H1 (cell line): ENCODE results near the gene FNIP2. TPM values are rescaled to one million over a fixed set of nuclear protein-coding genes. Genes with fewer than 3 reads are reported as not detected.

Experiments
- CTCF ChIA-PET: fragments of 300-600 bp; sonication (Branson Sonifier 250); formaldehyde crosslinking; loops from one replicate; lab custom pipeline; 2021; ENCODE audit not compliant: partially characterized antibody; lab: Charles Lee
- POLR2A ChIA-PET: fragments of 300-600 bp; sonication (Branson Sonifier 250); formaldehyde crosslinking; loops from one replicate; lab custom pipeline; 2021; ENCODE audit warnings: inconsistent platforms; ENCODE audit not compliant: partially characterized antibody; lab: Charles Lee
- DNase-seq, 2 experiments: peaks; one replicate each; pipeline versions ENCODE4 v3.0.0 to v3.0.0-alpha.2; 2010 to 2022; ENCODE audit warnings: low spot score in 2 of 2, low read depth in 1 of 2, mixed read lengths in 1 of 2
- FAIRE-seq: peaks from 2 replicates; lab custom pipeline; 2011; peaks lifted over from hg19 to GRCh38; lab: Jason Lieb, UNC
- H2AFZ ChIP-seq: 2 replicates; pipeline ENCODE4 v1.8.1; 2012; ENCODE audit warnings: low read length, inconsistent platforms
- H2AK5ac ChIP-seq: 2 replicates; pipeline ENCODE4 v1.6.1; 2013; ENCODE audit warnings: low read depth, low read length
- H2BK120ac ChIP-seq: replicated peaks from 2 replicates; pipeline ENCODE3; 2013; ENCODE audit warnings: low read depth, low read length, inconsistent platforms
- H2BK12ac ChIP-seq: 2 replicates; pipeline ENCODE4 v1.6.1; 2013; ENCODE audit warnings: low read depth, low read length
- H2BK15ac ChIP-seq: 2 replicates; pipeline ENCODE4 v1.6.1; 2013; ENCODE audit warnings: low read length
- H2BK20ac ChIP-seq: 2 replicates; pipeline ENCODE4 v1.6.1; 2013; ENCODE audit warnings: low read length
- H2BK5ac ChIP-seq: 2 replicates; pipeline ENCODE4 v1.6.1; 2013; ENCODE audit warnings: low read depth, low read length
- H3K14ac ChIP-seq: 2 replicates; pipeline ENCODE4 v1.6.1; 2013; ENCODE audit warnings: inconsistent platforms; ENCODE audit not compliant: insufficient read length
- H3K18ac ChIP-seq: 2 replicates; pipeline ENCODE4 v1.6.1; 2013; ENCODE audit warnings: low read length; ENCODE audit errors: extremely low read depth
- H3K23ac ChIP-seq: 2 replicates; pipeline ENCODE4 v1.6.1; 2013; ENCODE audit warnings: inconsistent platforms; ENCODE audit not compliant: insufficient read length
- H3K23me2 ChIP-seq: 2 replicates; pipeline ENCODE4 v1.6.1; 2013; ENCODE audit warnings: low read depth, low read length
- H3K27ac ChIP-seq: 2 replicates; pipeline ENCODE4 v1.6.1; 2011; ENCODE audit warnings: low read depth, low read length, inconsistent platforms
- H3K27me3 ChIP-seq, 4 experiments: replicated peaks in 1 of 4; 1 replicate in 1 of 4; 2 replicates in 3 of 4; pipeline versions ENCODE4 v1.6.1 to v1.8.1; 2011 to 2013; ENCODE audit warnings: low read length in 3 of 4, mild to moderate bottlenecking in 3 of 4, inconsistent platforms in 2 of 4, mixed read lengths in 2 of 4, moderate library complexity in 1 of 4; ENCODE audit not compliant: control insufficient read depth in 3 of 4, insufficient read depth in 3 of 4; ENCODE audit errors: extremely low read depth in 1 of 4
- H3K36me3 ChIP-seq, 4 experiments: 2 replicates each; pipeline versions ENCODE4 v1.6.1 to v1.8.1; 2011 to 2013; ENCODE audit warnings: mild to moderate bottlenecking in 4 of 4, low read length in 3 of 4, moderate library complexity in 2 of 4, control low read depth in 1 of 4, inconsistent platforms in 1 of 4; ENCODE audit not compliant: insufficient read depth in 4 of 4, control insufficient read depth in 2 of 4
- H3K4ac ChIP-seq: replicated peaks from 2 replicates; pipeline ENCODE3; 2013; ENCODE audit warnings: low read length, low read depth, mixed read lengths, inconsistent platforms; ENCODE audit not compliant: insufficient read length
- H3K4me1 ChIP-seq, 4 experiments: replicated peaks in 1 of 4; 1 replicate in 1 of 4; 2 replicates in 3 of 4; pipeline versions ENCODE4 v1.6.1 to v1.8.1; 2011 to 2013; ENCODE audit warnings: low read length in 3 of 4, inconsistent platforms in 2 of 4, mixed read lengths in 1 of 4; ENCODE audit not compliant: insufficient read depth in 4 of 4, control insufficient read depth in 3 of 4
- H3K4me2 ChIP-seq, 2 experiments: 2 replicates each; pipeline versions ENCODE4 v1.6.1 to v1.8.1; 2011 to 2013; ENCODE audit warnings: low read depth in 2 of 2, low read length in 2 of 2, control low read depth in 1 of 2, inconsistent platforms in 1 of 2, mild to moderate bottlenecking in 1 of 2; ENCODE audit not compliant: insufficient read depth in 1 of 2
- H3K4me3 ChIP-seq, 4 experiments: fragments of 200-600, 300-600 bp in 1 of 4; sonication (generic), shearing (Covaris generic), sonication (Bioruptor Twin) in 1 of 4; 2 replicates each; pipeline versions ENCODE4 v1.5.1 to v1.8.1; 2011 to 2016; ENCODE audit warnings: low read length in 4 of 4, low read depth in 3 of 4, control low read depth in 2 of 4, inconsistent platforms in 2 of 4, mild to moderate bottlenecking in 2 of 4, mixed read lengths in 1 of 4, moderate library complexity in 1 of 4; ENCODE audit not compliant: insufficient read depth in 2 of 4; ENCODE audit errors: extremely low read depth in 1 of 4
- H3K56ac ChIP-seq: replicated peaks from 2 replicates; pipeline ENCODE3; 2013; ENCODE audit warnings: low read depth, mild to moderate bottlenecking, mixed read lengths, low read length, inconsistent platforms; ENCODE audit not compliant: insufficient read length
- H3K79me1 ChIP-seq: 2 replicates; pipeline ENCODE4 v1.6.1; 2013; ENCODE audit warnings: low read depth, low read length, control low read depth
- H3K79me2 ChIP-seq, 2 experiments: 2 replicates each; pipeline versions ENCODE4 v1.6.1 to v1.8.1; 2012 to 2013; ENCODE audit warnings: low read length in 2 of 2, mild to moderate bottlenecking in 2 of 2, inconsistent platforms in 1 of 2; ENCODE audit not compliant: insufficient read depth in 2 of 2, control insufficient read depth in 1 of 2
- H3K9ac ChIP-seq, 4 experiments: replicated peaks in 1 of 4; 1 replicate in 1 of 4; 2 replicates in 3 of 4; pipeline versions ENCODE4 v1.6.1 to v1.8.1; 2011 to 2013; ENCODE audit warnings: low read depth in 3 of 4, low read length in 3 of 4, control low read depth in 2 of 4, mild to moderate bottlenecking in 2 of 4, moderate library complexity in 2 of 4, inconsistent platforms in 1 of 4; ENCODE audit errors: extremely low read depth in 1 of 4
- H3K9me3 ChIP-seq, 2 experiments: 2 replicates each; pipeline versions ENCODE4 v1.6.1 to v1.8.1; 2012 to 2013; ENCODE audit warnings: mild to moderate bottlenecking in 2 of 2, moderate library complexity in 2 of 2, control low read depth in 1 of 2, inconsistent platforms in 1 of 2, low read depth in 1 of 2, low read length in 1 of 2, mixed read lengths in 1 of 2; ENCODE audit not compliant: insufficient read depth in 2 of 2
- H4K20me1 ChIP-seq, 2 experiments: replicated peaks in 1 of 2; 2 replicates each; pipeline versions ENCODE3 to v1.8.1; 2011 to 2013; ENCODE audit warnings: inconsistent platforms in 2 of 2, low read length in 2 of 2, mild to moderate bottlenecking in 1 of 2; ENCODE audit not compliant: insufficient read depth in 2 of 2, control insufficient read depth in 1 of 2
- H4K5ac ChIP-seq: 2 replicates; pipeline ENCODE4 v1.6.1; 2013; ENCODE audit warnings: low read length, low read depth, mixed read lengths, inconsistent platforms; ENCODE audit not compliant: insufficient read length
- H4K8ac ChIP-seq: 2 replicates; pipeline ENCODE4 v1.8.0; 2013; ENCODE audit warnings: mild to moderate bottlenecking, moderate library complexity, low read length, inconsistent platforms; ENCODE audit not compliant: insufficient read depth; ENCODE audit errors: extremely low read depth
- H4K91ac ChIP-seq: replicated peaks from 2 replicates; pipeline ENCODE3; 2013; ENCODE audit warnings: low read length, mixed read lengths, inconsistent platforms; ENCODE audit not compliant: insufficient read length
- BACH1 ChIP-seq: IDR thresholded peaks from 2 replicates; pipeline ENCODE4 v1.6.1; 2012; ENCODE audit warnings: low read length, improper control_type of control experiment
- CHD1 ChIP-seq: IDR thresholded peaks from 2 replicates; pipeline ENCODE4 v1.6.1; 2012; ENCODE audit warnings: low read depth, low read length, improper control_type of control experiment
- EP300 ChIP-seq, 2 experiments: IDR thresholded peaks; 1 replicate in 1 of 2; 2 replicates in 1 of 2; pipeline ENCODE4 v1.6.1; 2011 to 2012; ENCODE audit warnings: low read depth in 2 of 2, low read length in 2 of 2, mild to moderate bottlenecking in 2 of 2, borderline replicate concordance in 1 of 2, inconsistent platforms in 1 of 2, moderate library complexity in 1 of 2
- PHF8 ChIP-seq: fragments of 200-600 bp; sonication (generic); conservative IDR thresholded peaks from 2 replicates; pipeline ENCODE4 v1.7.1; 2012; ENCODE audit warnings: low read depth, mild to moderate bottlenecking, inconsistent platforms, low read length, moderate library complexity
- RBBP5 ChIP-seq: IDR thresholded peaks from 2 replicates; pipeline ENCODE4 v1.7.1; 2012; ENCODE audit warnings: low read depth, mild to moderate bottlenecking, inconsistent platforms, low read length, moderate library complexity, borderline replicate concordance
- RFX5 ChIP-seq: IDR thresholded peaks from 2 replicates; pipeline ENCODE4 v1.6.1; 2011; ENCODE audit warnings: low read depth, low read length, improper control_type of control experiment, borderline replicate concordance
- SIN3A ChIP-seq, 2 experiments: IDR thresholded peaks in 1 of 2; conservative IDR thresholded peaks in 1 of 2; 2 replicates each; pipeline ENCODE4 v1.6.1; 2011 to 2012; ENCODE audit warnings: low read length in 2 of 2, improper control_type of control experiment in 1 of 2, low read depth in 1 of 2, mild to moderate bottlenecking in 1 of 2
- SP1 ChIP-seq: IDR thresholded peaks from 2 replicates; pipeline ENCODE4 v1.6.1; 2011; ENCODE audit warnings: low read depth, low read length
- TAF1 ChIP-seq: IDR thresholded peaks from 2 replicates; pipeline ENCODE4 v1.6.1; 2011; ENCODE audit warnings: mild to moderate bottlenecking, low read depth, low read length
- WGBS, 2 experiments: shearing (Covaris generic) in 1 of 2; methylation state at CpG; one replicate each; pipeline versions ENCODE4 v1.1.6 to v1.1.7; 2013 to 2015; ENCODE audit warnings: low lambda C conversion rate in 2 of 2, mixed read lengths in 2 of 2, inconsistent platforms in 1 of 2, low coverage in 1 of 2, missing lambda C conversion rate in 1 of 2; ENCODE audit not compliant: insufficient replicate concordance in 2 of 2, insufficient coverage in 1 of 2, insufficient read length in 1 of 2; ENCODE audit errors: extremely low coverage in 1 of 2, missing lambda C conversion rate in 1 of 2; 5-methylcytosine and 5-hydroxymethylcytosine counted together
- polyA plus RNA-seq, 7 experiments: library from polyadenylated mRNA; depleted of rRNA in 3 of 7; stranded (reverse) in 5 of 7; unstranded in 2 of 7; fragments of >200 nt in 5 of 7; fragments of 200-250 nt in 2 of 7; gene quantifications; 1 replicate in 5 of 7; 2 replicates in 1 of 7; 4 replicates in 1 of 7; pipeline versions ENCODE4 v1.2.1 to v1.2.3, GENCODE V29; 2011 to 2013; ENCODE audit warnings: missing spikeins in 2 of 7, mixed read lengths in 2 of 7
- total RNA-seq: library from RNA; stranded (reverse); fragmentation: NEBNext Ultra II Directional; extraction: Animal tissue kit (Norgen Biotek cat#: 25700); gene quantifications from 2 replicates; pipeline ENCODE4 v1.2.1, GENCODE V29; 2021
- TF ChIP-seq, protein P1 (sequence below): IDR thresholded peaks from 2 replicates; pipeline ENCODE4 v1.6.1; 2012; ENCODE audit warnings: inconsistent platforms
- TF ChIP-seq, protein P2 (sequence below): IDR thresholded peaks from 2 replicates; pipeline ENCODE4 v1.6.1; 2012; ENCODE audit warnings: low read length, inconsistent platforms

The FNIP2 gene
- total and polyA plus RNA-seq, 2 of the 8 experiments (the other 6 are each of a cell fraction or from before 2014, with no cell fraction given): 4.0 to 13.0 TPM

DNA sequence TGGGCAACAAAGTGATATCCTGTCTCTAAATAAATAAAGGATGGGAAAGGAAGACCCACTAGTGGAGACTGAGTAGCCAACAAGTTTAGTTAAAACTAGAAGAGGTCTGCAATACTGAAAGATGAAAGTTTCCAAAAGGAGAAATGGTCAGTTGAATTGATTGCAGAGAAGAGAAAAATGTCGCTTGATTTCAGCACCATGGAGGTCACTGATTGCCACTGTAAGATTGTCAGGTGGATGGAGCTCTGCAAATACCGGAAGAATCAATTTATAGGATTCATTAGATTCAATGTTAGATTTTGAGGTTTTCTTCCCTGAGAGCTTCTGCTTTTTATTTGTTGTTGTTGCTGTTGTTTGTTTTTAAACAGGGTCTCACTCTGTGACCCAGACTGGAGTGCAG is 5.4 kb upstream of the FNIP2 start:
- H3K4me3 ChIP-seq: no peak overlapping the region
- no peak for FAIRE-seq
- H3K36me3 ChIP-seq: no peaks in the 10 kb centered on the region
- H3K56ac ChIP-seq: no peak overlapping the region
- H3K27me3 ChIP-seq: no peaks in the 10 kb centered on the region; a peak in 1 of 7 replicates
- peaks cover 0 to 7% of the 10 kb centered on the region in 2 experiments; a peak in 1 of 4 replicates for H3K9me3 ChIP-seq
- H3K14ac ChIP-seq: no peak overlapping the region
- no peak overlapping the region for H3K4ac ChIP-seq
- H2BK120ac ChIP-seq: no peak overlapping the region
- no peak overlapping the region for H2BK5ac ChIP-seq
- H2BK12ac ChIP-seq: no peak overlapping the region
- ChIA-PET POLR2A (no interaction called here), CTCF (interaction anchor here (1.2 kb wide), 1 partner anchor 94 kb away, joined by 5 read pairs; no protein-coding TSS in a partner anchor)
- no peak overlapping the region for H2AFZ ChIP-seq
- peaks cover 4% of the 10 kb centered on the region; the same call in 1 of the 2 replicates for H3K23me2 ChIP-seq
- no peak overlapping the region for H3K4me2 ChIP-seq
- 41% methylated on average over 2 of the region's 2 CpGs; no CpG with 5 or more reads in 1 of the 2 experiments for WGBS, 2 experiments
- H3K79me1 ChIP-seq: no peaks in the 10 kb centered on the region
- TF ChIP-seq SP1: no peak
- no peak for TF ChIP-seq CHD1
- TF ChIP-seq PHF8: no peak
- TF ChIP-seq BACH1: no peak
- TF ChIP-seq, protein P1, sequence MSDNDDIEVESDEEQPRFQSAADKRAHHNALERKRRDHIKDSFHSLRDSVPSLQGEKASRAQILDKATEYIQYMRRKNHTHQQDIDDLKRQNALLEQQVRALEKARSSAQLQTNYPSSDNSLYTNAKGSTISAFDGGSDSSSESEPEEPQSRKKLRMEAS: no peak
- TF ChIP-seq TAF1: no peak
- no peak for TF ChIP-seq EP300 (IDR thresholded peaks at IDR 0.05; ENCODE audit: borderline replicate concordance in 1 of 2, low read depth in 2 of 2, low read length in 2 of 2)
- no peak for TF ChIP-seq RBBP5
- TF ChIP-seq RFX5: no peak
- TF ChIP-seq, protein P2, sequence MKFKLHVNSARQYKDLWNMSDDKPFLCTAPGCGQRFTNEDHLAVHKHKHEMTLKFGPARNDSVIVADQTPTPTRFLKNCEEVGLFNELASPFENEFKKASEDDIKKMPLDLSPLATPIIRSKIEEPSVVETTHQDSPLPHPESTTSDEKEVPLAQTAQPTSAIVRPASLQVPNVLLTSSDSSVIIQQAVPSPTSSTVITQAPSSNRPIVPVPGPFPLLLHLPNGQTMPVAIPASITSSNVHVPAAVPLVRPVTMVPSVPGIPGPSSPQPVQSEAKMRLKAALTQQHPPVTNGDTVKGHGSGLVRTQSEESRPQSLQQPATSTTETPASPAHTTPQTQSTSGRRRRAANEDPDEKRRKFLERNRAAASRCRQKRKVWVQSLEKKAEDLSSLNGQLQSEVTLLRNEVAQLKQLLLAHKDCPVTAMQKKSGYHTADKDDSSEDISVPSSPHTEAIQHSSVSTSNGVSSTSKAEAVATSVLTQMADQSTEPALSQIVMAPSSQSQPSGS: no peak
- TF ChIP-seq SIN3A (conservative IDR thresholded peaks at IDR 0.05 in 1 of 2, IDR thresholded peaks at IDR 0.05 in 1 of 2; ENCODE audit: low read depth in 1 of 2, low read length in 2 of 2): no peak
- no peak overlapping the region for H4K91ac ChIP-seq
- no peak overlapping the region for H4K8ac ChIP-seq
- DNase-seq: no peak
- H3K9ac ChIP-seq: no peak overlapping the region
- H3K4me1 ChIP-seq: peaks cover 0 to 3% (median 0%) of the 10 kb centered on the region in 4 experiments; a peak in 1 of 7 replicates
- no peak overlapping the region for H4K5ac ChIP-seq
- H3K23ac ChIP-seq: no peak overlapping the region
- no peaks in the 10 kb centered on the region for H4K20me1 ChIP-seq
- H2BK20ac ChIP-seq: no peak overlapping the region
- H2BK15ac ChIP-seq: no peak overlapping the region
- H3K27ac ChIP-seq: no peak overlapping the region
- no peak overlapping the region for H3K18ac ChIP-seq
- no peak overlapping the region for H2AK5ac ChIP-seq
- no peaks in the 10 kb centered on the region for H3K79me2 ChIP-seq
